GM23338 (cell line): ENCODE results near the gene PHTF1. TPM values are rescaled to one million over a fixed set of nuclear protein-coding genes. Genes with fewer than 3 reads are reported as not detected.

ENCODE experiments used
- ATAC-seq: fragments of 200-7000 bp; cut with Tn5 transposase; 3 replicates; pipeline ENCODE4 v1.9.1; 2020
- DNase-seq: peaks from one replicate; pipeline ENCODE4 v3.0.0-alpha.2; 2015; ENCODE audit warnings: low spot score
- H2AFZ ChIP-seq: fragments of 200-600 bp; sonication (generic); 2 replicates; pipeline ENCODE4 v1.8.0; 2016; ENCODE audit warnings: antibody characterized with exemption, mild to moderate bottlenecking, moderate library complexity
- H3F3A ChIP-seq: fragments of 200-600 bp; sonication (generic); replicated peaks from 2 replicates; pipeline ENCODE4 v1.8.0; 2017; ENCODE audit warnings: antibody characterized with exemption, mixed run types, low read depth
- H3K27ac ChIP-seq: fragments of 200-600 bp; sonication (generic); 2 replicates; pipeline ENCODE4 v1.6.1; 2016; ENCODE audit warnings: low read depth
- H3K27me3 ChIP-seq: fragments of 200-600 bp; sonication (generic); 2 replicates; pipeline ENCODE4 v1.8.0; 2016; ENCODE audit warnings: mild to moderate bottlenecking, mixed run types, moderate library complexity; ENCODE audit not compliant: insufficient read depth
- H3K36me3 ChIP-seq: fragments of 200-600 bp; sonication (generic); 2 replicates; pipeline ENCODE4 v1.8.0; 2016; ENCODE audit warnings: mild to moderate bottlenecking; ENCODE audit not compliant: insufficient read depth
- H3K4me1 ChIP-seq: fragments of 200-600 bp; sonication (generic); 2 replicates; pipeline ENCODE4 v1.8.0; 2016; ENCODE audit warnings: mild to moderate bottlenecking, moderate library complexity; ENCODE audit not compliant: insufficient read depth
- H3K4me2 ChIP-seq: fragments of 200-600 bp; sonication (generic); 2 replicates; pipeline ENCODE4 v1.7.1; 2017; ENCODE audit warnings: mixed run types
- H3K4me3 ChIP-seq: fragments of 200-600 bp; sonication (generic); 2 replicates; pipeline ENCODE4 v1.6.1; 2016; ENCODE audit warnings: mixed run types
- H3K79me2 ChIP-seq: fragments of 200-600 bp; sonication (generic); replicated peaks from 2 replicates; pipeline ENCODE4 v1.8.0; 2017; ENCODE audit warnings: mild to moderate bottlenecking; ENCODE audit not compliant: insufficient read depth
- H3K9me2 ChIP-seq: fragments of 200-600 bp; sonication (generic); 2 replicates; pipeline ENCODE4 v1.8.0; 2017; ENCODE audit not compliant: insufficient read depth
- H4K20me1 ChIP-seq: fragments of 200-600 bp; sonication (generic); replicated peaks from 2 replicates; pipeline ENCODE4 v1.8.0; 2017; ENCODE audit warnings: mild to moderate bottlenecking; ENCODE audit not compliant: insufficient read depth
- H3K27ac Mint-ChIP-seq: 2 replicates; pipeline ENCODE4 v1.8.0; 2020; ENCODE audit warnings: inconsistent platforms, mild to moderate bottlenecking, moderate library complexity, mixed read lengths
- H3K27me3 Mint-ChIP-seq: 3 replicates; pipeline ENCODE4 v1.8.0; 2022; ENCODE audit warnings: low read depth, mild to moderate bottlenecking, moderate library complexity, mixed read lengths, inconsistent platforms; ENCODE audit not compliant: insufficient read depth, poor library complexity
- H3K36me3 Mint-ChIP-seq: 3 replicates; pipeline ENCODE4 v1.8.0; 2021; ENCODE audit warnings: low read depth, mild to moderate bottlenecking, inconsistent platforms, moderate library complexity, mixed read lengths
- H3K4me1 Mint-ChIP-seq: 3 replicates; pipeline ENCODE4 v1.8.0; 2020; ENCODE audit warnings: mild to moderate bottlenecking, inconsistent platforms, mixed read lengths
- H3K4me3 Mint-ChIP-seq: 3 replicates; pipeline ENCODE4 v1.8.0; 2021; ENCODE audit warnings: moderate library complexity, mild to moderate bottlenecking, inconsistent platforms, mixed read lengths
- H3K9me3 Mint-ChIP-seq: 3 replicates; pipeline ENCODE4 v1.8.0; 2020; ENCODE audit warnings: moderate library complexity, mild to moderate bottlenecking, inconsistent platforms, mixed read lengths
- CREB1 ChIP-seq: fragments of 250-450 bp; sonication (Bioruptor Pico); IDR thresholded peaks from 2 replicates; pipeline ENCODE4 v1.5.0; 2020; ENCODE audit warnings: low read depth, mild to moderate bottlenecking, moderate library complexity
- CTCF ChIP-seq, 2 experiments: fragments of 200-600 bp in 1 of 2; sonication (generic) in 1 of 2; conservative IDR thresholded peaks; 2 replicates each; pipeline versions ENCODE4 v1.5.1 to v1.6.1; 2016 to 2017; ENCODE audit warnings: antibody characterized with exemption in 2 of 2, low read depth in 2 of 2, mild to moderate bottlenecking in 2 of 2, moderate library complexity in 1 of 2
- ETS1 ChIP-seq: IDR thresholded peaks from 2 replicates; pipeline ENCODE4 v1.6.1; 2016; ENCODE audit warnings: antibody characterized with exemption
- EZH2phosphoT487 ChIP-seq: fragments of 200-600 bp; sonication (generic); IDR thresholded peaks from one replicate; pipeline ENCODE4 v1.8.1; 2018; ENCODE audit warnings: antibody characterized with exemption; ENCODE audit not compliant: unreplicated experiment
- JUNB ChIP-seq: IDR thresholded peaks from one replicate; pipeline ENCODE4 v1.6.1; 2016; ENCODE audit warnings: antibody characterized with exemption; ENCODE audit not compliant: unreplicated experiment
- POLR2AphosphoS5 ChIP-seq: IDR thresholded peaks from 2 replicates; pipeline ENCODE4 v1.6.1; 2016; ENCODE audit warnings: antibody characterized with exemption, low read depth
- STAT1 ChIP-seq: IDR thresholded peaks from one replicate; pipeline ENCODE4 v1.6.1; 2016; ENCODE audit warnings: antibody characterized with exemption; ENCODE audit not compliant: unreplicated experiment
- ZNF114 ChIP-seq: fragments of 250-450 bp; sonication (Bioruptor Pico); IDR thresholded peaks from 2 replicates; pipeline ENCODE4 v1.5.0; 2020; ENCODE audit warnings: mild to moderate bottlenecking, moderate library complexity
- ZNF331 ChIP-seq: fragments of 250-450 bp; sonication (Bioruptor Pico); IDR thresholded peaks from 2 replicates; pipeline ENCODE4 v1.5.0; 2020; ENCODE audit warnings: low read depth, mild to moderate bottlenecking, moderate library complexity
- ZNF462 ChIP-seq: fragments of 250-450 bp; sonication (Bioruptor Pico); IDR thresholded peaks from 2 replicates; pipeline ENCODE4 v1.5.0; 2020; ENCODE audit warnings: mild to moderate bottlenecking, moderate library complexity
- polyA plus RNA-seq: library from polyadenylated mRNA; unstranded; fragments of >200 nt; fragmentation: Nextera tagmentation; extraction: Ambion mirVana; gene quantifications from 2 replicates; pipeline ENCODE4 v1.2.1, GENCODE V29; 2016
- total RNA-seq: library from RNA; depleted of rRNA; stranded (reverse); fragments of >200 nt; shearing (Covaris generic); gene quantifications from 2 replicates; pipeline ENCODE4 v1.2.3, GENCODE V29; 2014

The PHTF1 gene
- total and polyA plus RNA-seq, 2 experiments from 2014 or later = 19.1 to 21.6 TPM

- TF ChIP-seq CREB1 (no peak), JUNB (no peak), ZNF114 (no peak), ETS1 (no peak), ZNF331 (CRISPR knock-in tag) (no peak), STAT1 (no peak)
These were observed 1.1 kb upstream of the PHTF1 start (continued) for GRCh38 chr1:113760102-113761080.

- H3K4me3 ChIP-seq = peak overlapping the region; percentile 61
- peak overlapping the region; percentile 98 for H3K27ac Mint-ChIP-seq
- H3K9me3 Mint-ChIP-seq = no peaks in the 10 kb centered on the region
- peaks cover 8% of the 10 kb centered on the region; the same call in 1 of the 2 replicates for H3F3A ChIP-seq
- peaks cover 5% of the 10 kb centered on the region for H3K27me3 Mint-ChIP-seq
- ATAC-seq (peak; percentile 76), DNase-seq (peak; percentile 88)
- H3K27me3 ChIP-seq = no peaks in the 10 kb centered on the region
- H3K4me1 Mint-ChIP-seq = peaks cover 16% of the 10 kb centered on the region
- H3K27ac ChIP-seq = peak overlapping the region; percentile 97
- peak overlapping the region; percentile 69; the same call in 1 of the 2 replicates for H2AFZ ChIP-seq
- no peaks in the 10 kb centered on the region for H4K20me1 ChIP-seq
- H3K4me2 ChIP-seq = peak overlapping the region; percentile 84
- H3K4me3 Mint-ChIP-seq = peak overlapping the region; percentile 96
- H3K36me3 ChIP-seq = no peaks in the 10 kb centered on the region; the same call in none of the 2 replicates
- H3K4me1 ChIP-seq = peaks cover 9% of the 10 kb centered on the region; the same call in 1 of the 2 replicates
- H3K36me3 Mint-ChIP-seq = peaks cover 29% of the 10 kb centered on the region
- H3K79me2 ChIP-seq = peaks cover 19% of the 10 kb centered on the region
- no peaks in the 10 kb centered on the region for H3K9me2 ChIP-seq
- TF ChIP-seq ZNF462 (CRISPR knock-in tag) = no peak
- TF ChIP-seq EZH2phosphoT487 = no peak
- no peak for TF ChIP-seq CTCF (conservative IDR thresholded peaks at IDR 0.05; ENCODE audit: low read depth in 2 of 2)
- no peak for TF ChIP-seq CREB1
- no peak for TF ChIP-seq ZNF114
- no peak for TF ChIP-seq POLR2AphosphoS5
These were observed 504 bp downstream of the PHTF1 start for GRCh38 chr1:113758631-113759332.
